DND-41 (cell line): ENCODE results near the gene ACVRL1.

Experiments
- EZH2 ChIP-seq: IDR thresholded peaks from 3 replicates; pipeline ENCODE4 v1.6.1; 2012; ENCODE audit warnings: borderline replicate concordance, low read depth, mild to moderate bottlenecking, moderate library complexity, low read length, inconsistent platforms; ENCODE audit not compliant: severe bottlenecking
- TF ChIP-seq, protein P1 (sequence below): IDR thresholded peaks from 2 replicates; pipeline ENCODE4 v1.5.1; 2012; ENCODE audit warnings: borderline replicate concordance, low read length, moderate library complexity, mild to moderate bottlenecking; ENCODE audit not compliant: poor library complexity, severe bottlenecking; ENCODE audit errors: extremely low read depth

GRCh38 chr12:51908876-51909592 lies 1.7 kb downstream of the ACVRL1 start:
- TF ChIP-seq, protein P1, sequence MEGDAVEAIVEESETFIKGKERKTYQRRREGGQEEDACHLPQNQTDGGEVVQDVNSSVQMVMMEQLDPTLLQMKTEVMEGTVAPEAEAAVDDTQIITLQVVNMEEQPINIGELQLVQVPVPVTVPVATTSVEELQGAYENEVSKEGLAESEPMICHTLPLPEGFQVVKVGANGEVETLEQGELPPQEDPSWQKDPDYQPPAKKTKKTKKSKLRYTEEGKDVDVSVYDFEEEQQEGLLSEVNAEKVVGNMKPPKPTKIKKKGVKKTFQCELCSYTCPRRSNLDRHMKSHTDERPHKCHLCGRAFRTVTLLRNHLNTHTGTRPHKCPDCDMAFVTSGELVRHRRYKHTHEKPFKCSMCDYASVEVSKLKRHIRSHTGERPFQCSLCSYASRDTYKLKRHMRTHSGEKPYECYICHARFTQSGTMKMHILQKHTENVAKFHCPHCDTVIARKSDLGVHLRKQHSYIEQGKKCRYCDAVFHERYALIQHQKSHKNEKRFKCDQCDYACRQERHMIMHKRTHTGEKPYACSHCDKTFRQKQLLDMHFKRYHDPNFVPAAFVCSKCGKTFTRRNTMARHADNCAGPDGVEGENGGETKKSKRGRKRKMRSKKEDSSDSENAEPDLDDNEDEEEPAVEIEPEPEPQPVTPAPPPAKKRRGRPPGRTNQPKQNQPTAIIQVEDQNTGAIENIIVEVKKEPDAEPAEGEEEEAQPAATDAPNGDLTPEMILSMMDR = no peak
- TF ChIP-seq EZH2 = no peak
